Measurements from ENCODE around the gene TMEM91.
A peak's percentile ranks its signal among the peaks of the same experiment; 100 is the strongest.

The TMEM91 gene

DNA sequence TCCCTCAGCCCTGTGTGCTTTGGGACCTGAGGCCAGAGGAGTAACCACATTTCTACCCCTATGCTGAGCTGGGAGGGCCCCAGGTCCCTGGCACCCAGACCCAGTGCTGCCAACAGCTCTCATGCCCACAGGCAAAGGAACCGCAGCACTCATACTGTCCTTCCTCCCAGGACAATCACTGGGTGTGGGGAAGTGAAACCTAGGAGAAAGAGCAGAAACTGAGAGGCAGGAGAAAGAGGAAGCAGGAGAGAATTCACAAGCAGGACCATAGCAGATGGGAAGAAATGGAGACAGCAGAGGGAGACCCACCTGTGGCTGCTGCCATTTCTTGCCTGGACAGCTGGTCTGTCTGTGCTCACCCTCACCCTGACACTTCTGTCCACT, 47.5 kb upstream of the TMEM91 start:
- H3K27ac ChIP-seq = peak overlapping the region in 1 of 2 donors; percentile 93
- peak in 1 of 2 donors; percentile 37 for DNase-seq
- TF ChIP-seq, protein P1, sequence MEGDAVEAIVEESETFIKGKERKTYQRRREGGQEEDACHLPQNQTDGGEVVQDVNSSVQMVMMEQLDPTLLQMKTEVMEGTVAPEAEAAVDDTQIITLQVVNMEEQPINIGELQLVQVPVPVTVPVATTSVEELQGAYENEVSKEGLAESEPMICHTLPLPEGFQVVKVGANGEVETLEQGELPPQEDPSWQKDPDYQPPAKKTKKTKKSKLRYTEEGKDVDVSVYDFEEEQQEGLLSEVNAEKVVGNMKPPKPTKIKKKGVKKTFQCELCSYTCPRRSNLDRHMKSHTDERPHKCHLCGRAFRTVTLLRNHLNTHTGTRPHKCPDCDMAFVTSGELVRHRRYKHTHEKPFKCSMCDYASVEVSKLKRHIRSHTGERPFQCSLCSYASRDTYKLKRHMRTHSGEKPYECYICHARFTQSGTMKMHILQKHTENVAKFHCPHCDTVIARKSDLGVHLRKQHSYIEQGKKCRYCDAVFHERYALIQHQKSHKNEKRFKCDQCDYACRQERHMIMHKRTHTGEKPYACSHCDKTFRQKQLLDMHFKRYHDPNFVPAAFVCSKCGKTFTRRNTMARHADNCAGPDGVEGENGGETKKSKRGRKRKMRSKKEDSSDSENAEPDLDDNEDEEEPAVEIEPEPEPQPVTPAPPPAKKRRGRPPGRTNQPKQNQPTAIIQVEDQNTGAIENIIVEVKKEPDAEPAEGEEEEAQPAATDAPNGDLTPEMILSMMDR (IDR thresholded peaks at IDR 0.05) = no peak
- peaks cover 16 to 46% (median 21%) of the 10 kb centered on the region in 3 donors for H3K36me3 ChIP-seq
- H3K4me3 ChIP-seq = no peak overlapping the region
- no peaks in the 10 kb centered on the region for H3K27me3 ChIP-seq
- peaks cover 0 to 50% (median 44%) of the 10 kb centered on the region in 4 donors for H3K4me1 ChIP-seq
- H3K9me3 ChIP-seq = no peaks in the 10 kb centered on the region
- intact Hi-C loops (cut with DNase I; ENCODE audit: low total_unique reads) = no loop called here

DNA sequence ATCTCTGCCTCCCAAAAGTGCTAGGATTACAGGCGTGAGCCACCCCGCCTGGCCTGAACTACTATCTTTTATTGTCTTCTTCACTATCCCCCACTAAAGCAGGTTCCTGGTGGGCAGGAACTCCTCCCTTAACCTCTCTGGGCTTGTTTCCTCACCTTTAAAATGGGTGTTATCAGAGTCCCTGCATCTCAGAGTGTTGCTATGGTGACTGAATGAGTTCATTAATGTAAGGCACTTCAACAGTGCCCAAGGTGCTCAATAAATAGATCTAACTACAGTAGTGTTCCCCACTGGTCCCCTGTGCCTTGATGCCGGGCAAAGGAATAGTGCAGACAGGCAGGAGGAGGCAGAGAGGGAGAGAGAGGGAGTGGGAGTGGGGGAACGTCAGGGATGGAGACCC, 45.9 kb upstream of the TMEM91 start:
- H3K4me3 ChIP-seq = no peak overlapping the region
- DNase-seq = no peak
- no peak overlapping the region for H3K27ac ChIP-seq
- intact Hi-C loops (cut with DNase I; ENCODE audit: low total_unique reads) = no loop called here
- H3K27me3 ChIP-seq = no peaks in the 10 kb centered on the region
- H3K4me1 ChIP-seq = peaks cover 0 to 33% (median 28%) of the 10 kb centered on the region in 4 donors
- peaks cover 16 to 53% (median 24%) of the 10 kb centered on the region in 3 donors for H3K36me3 ChIP-seq
- TF ChIP-seq, protein P1 (IDR thresholded peaks at IDR 0.05) = no peak
- H3K9me3 ChIP-seq = no peaks in the 10 kb centered on the region

DNA sequence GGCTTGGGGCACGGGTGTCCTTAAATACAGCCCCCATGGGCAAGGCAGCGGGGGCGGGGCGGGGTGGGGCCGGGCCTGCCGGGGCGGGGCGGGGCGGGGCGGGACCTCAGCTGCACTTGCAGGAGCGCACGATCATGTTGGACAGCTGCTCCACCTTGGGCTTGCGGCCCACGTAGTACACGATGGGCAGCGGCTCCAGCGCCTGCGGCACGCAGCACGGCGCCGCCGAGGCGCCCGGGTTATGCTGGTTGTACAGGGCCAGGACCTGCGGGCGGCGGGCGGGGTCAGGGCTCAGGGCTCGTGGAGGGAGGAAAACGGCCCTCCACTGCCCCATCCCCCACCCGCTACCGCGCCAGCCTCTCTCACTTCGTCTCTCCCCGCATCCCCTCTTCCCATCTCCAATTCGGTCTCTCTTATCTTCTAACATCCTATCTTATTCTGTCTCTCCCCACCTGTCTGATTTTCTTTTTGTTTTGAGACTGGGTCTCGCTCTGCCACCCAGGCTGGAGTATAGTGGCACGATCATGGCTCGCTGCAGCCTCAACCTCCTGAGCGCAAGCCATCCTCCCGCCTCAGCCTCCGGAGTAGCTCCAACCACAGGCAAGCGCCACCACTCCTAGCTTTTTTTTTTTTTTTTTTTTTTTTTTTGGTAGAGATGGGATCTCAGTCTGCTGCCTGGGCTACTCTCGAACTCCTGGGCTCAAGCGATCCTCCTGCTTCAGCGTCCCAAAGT, 45.2 kb upstream of the TMEM91 start:
- intact Hi-C loops (cut with DNase I; ENCODE audit: low total_unique reads) = no loop called here
- Histone ChIP-seq H3K9me3 (no peaks in the 10 kb centered on the region), H3K4me1 (peaks cover 0 to 27% (median 21%) of the 10 kb centered on the region in 4 donors), H3K27me3 (no peaks in the 10 kb centered on the region), H3K36me3 (peaks cover 16 to 59% (median 26%) of the 10 kb centered on the region in 3 donors), H3K27ac (no peak overlapping the region), H3K4me3 (no peak overlapping the region)
- TF ChIP-seq, protein P1 (IDR thresholded peaks at IDR 0.05) = no peak
- DNase-seq = no peak

GRCh38 chr19:41332000-41332399, 44.3 kb upstream of the TMEM91 start:
- Histone ChIP-seq H3K4me3 (no peak overlapping the region), H3K27me3 (no peaks in the 10 kb centered on the region), H3K4me1 (peaks cover 0 to 19% (median 14%) of the 10 kb centered on the region in 4 donors), H3K9me3 (no peaks in the 10 kb centered on the region), H3K36me3 (peaks cover 16 to 61% (median 28%) of the 10 kb centered on the region in 3 donors), H3K27ac (no peak overlapping the region)
- no peak for DNase-seq
- intact Hi-C loops (cut with DNase I; ENCODE audit: low total_unique reads) = no loop called here
- TF ChIP-seq, protein P1 (IDR thresholded peaks at IDR 0.05) = no peak

DNA sequence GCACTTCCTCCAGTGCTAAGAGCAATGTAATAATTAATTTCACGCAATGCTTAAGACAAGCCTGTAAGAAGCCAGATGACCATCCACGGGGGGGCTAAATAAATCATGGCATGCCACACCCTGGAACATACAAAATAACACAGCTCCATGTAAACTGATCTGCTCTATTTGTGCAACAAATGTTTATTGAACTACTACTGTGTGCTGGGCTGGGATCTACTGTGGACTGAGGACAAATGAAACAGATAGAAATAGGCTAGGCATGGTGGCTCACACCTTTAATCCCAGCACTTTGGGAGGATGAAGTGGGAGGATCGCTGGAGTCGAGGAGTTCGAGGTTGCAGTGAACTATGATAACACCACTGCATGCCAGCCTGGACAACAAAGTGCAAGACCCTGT, 43.9 kb upstream of the TMEM91 start:
- intact Hi-C loops (cut with DNase I; ENCODE audit: low total_unique reads) = no loop called here
- Histone ChIP-seq H3K4me1 (peaks cover 0 to 14% (median 10%) of the 10 kb centered on the region in 4 donors), H3K4me3 (no peak overlapping the region), H3K36me3 (peaks cover 16 to 66% (median 33%) of the 10 kb centered on the region in 3 donors), H3K27ac (no peak overlapping the region), H3K9me3 (no peaks in the 10 kb centered on the region), H3K27me3 (no peaks in the 10 kb centered on the region)
- TF ChIP-seq, protein P1 (IDR thresholded peaks at IDR 0.05) = no peak
- no peak for DNase-seq
